ENCODE measurements around the gene RIPOR1.

Gene RIPOR1

DNA sequence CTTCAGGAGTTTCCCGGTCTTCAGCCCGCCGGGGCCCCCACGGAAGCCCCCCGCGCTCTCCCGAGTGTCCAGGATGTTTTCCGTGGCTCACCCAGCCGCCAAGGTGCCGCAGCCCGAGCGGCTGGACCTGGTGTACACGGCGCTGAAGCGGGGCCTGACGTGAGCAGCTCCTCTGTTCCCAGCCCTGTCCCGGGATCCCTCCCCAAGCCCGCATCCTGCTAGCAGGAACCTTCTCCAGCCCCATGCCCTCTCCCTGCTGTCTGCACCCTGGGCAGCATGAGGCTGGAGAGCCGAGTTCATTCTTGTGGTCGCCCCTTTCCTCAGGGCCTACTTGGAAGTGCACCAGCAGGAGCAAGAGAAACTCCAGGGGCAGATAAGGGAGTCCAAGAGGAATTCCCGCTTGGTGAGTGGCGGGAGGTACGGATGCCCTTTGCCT lies 10.1 kb downstream of the RIPOR1 start:
- no peak; the same call in 2 of the 3 replicates for ATAC-seq
- no peak for TF ChIP-seq ARNTL (CRISPR knock-in tag; IDR thresholded peaks at IDR 0.05; ENCODE audit: borderline replicate concordance, low read depth)
- TF ChIP-seq SNAI2 (CRISPR knock-in tag; IDR thresholded peaks at IDR 0.05) = no peak
- no peak for TF ChIP-seq ZNF565 (CRISPR knock-in tag; conservative IDR thresholded peaks at IDR 0.05; ENCODE audit: low read depth)
- TF ChIP-seq, protein P1, sequence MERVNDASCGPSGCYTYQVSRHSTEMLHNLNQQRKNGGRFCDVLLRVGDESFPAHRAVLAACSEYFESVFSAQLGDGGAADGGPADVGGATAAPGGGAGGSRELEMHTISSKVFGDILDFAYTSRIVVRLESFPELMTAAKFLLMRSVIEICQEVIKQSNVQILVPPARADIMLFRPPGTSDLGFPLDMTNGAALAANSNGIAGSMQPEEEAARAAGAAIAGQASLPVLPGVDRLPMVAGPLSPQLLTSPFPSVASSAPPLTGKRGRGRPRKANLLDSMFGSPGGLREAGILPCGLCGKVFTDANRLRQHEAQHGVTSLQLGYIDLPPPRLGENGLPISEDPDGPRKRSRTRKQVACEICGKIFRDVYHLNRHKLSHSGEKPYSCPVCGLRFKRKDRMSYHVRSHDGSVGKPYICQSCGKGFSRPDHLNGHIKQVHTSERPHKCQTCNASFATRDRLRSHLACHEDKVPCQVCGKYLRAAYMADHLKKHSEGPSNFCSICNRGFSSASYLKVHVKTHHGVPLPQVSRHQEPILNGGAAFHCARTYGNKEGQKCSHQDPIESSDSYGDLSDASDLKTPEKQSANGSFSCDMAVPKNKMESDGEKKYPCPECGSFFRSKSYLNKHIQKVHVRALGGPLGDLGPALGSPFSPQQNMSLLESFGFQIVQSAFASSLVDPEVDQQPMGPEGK (CRISPR knock-in tag; IDR thresholded peaks at IDR 0.05; ENCODE audit: borderline replicate concordance) = no peak
- TF ChIP-seq CSDC2 (CRISPR knock-in tag; IDR thresholded peaks at IDR 0.05) = no peak
- no peak for TF ChIP-seq ZFP3 (CRISPR knock-in tag; IDR thresholded peaks at IDR 0.05)
- TF ChIP-seq TCF4 (CRISPR knock-in tag; IDR thresholded peaks at IDR 0.05; ENCODE audit: borderline replicate concordance) = no peak
- no peak for TF ChIP-seq PPARA (CRISPR knock-in tag; IDR thresholded peaks at IDR 0.05; ENCODE audit: borderline replicate concordance)
- no peak for TF ChIP-seq TOX (CRISPR knock-in tag; IDR thresholded peaks at IDR 0.05; ENCODE audit: borderline replicate concordance)
- TF ChIP-seq CSRNP3 (CRISPR knock-in tag; IDR thresholded peaks at IDR 0.05) = no peak
- no peak for TF ChIP-seq ZNF8 (CRISPR knock-in tag; IDR thresholded peaks at IDR 0.05)
- TF ChIP-seq TSHZ2 (CRISPR knock-in tag; IDR thresholded peaks at IDR 0.05) = no peak
- TF ChIP-seq OSR1 (CRISPR knock-in tag; IDR thresholded peaks at IDR 0.05) = no peak
- no peak for TF ChIP-seq RARB (CRISPR knock-in tag; IDR thresholded peaks at IDR 0.05)

- TF ChIP-seq ZNF565 (CRISPR knock-in tag; conservative IDR thresholded peaks at IDR 0.05; ENCODE audit: low read depth) (no peak), PPARA (CRISPR knock-in tag; IDR thresholded peaks at IDR 0.05; ENCODE audit: borderline replicate concordance) (no peak), ZNF8 (CRISPR knock-in tag; IDR thresholded peaks at IDR 0.05) (no peak), TSHZ2 (CRISPR knock-in tag; IDR thresholded peaks at IDR 0.05) (no peak), ZFP30 (CRISPR knock-in tag; IDR thresholded peaks at IDR 0.05) (no peak), ZNF70 (CRISPR knock-in tag; IDR thresholded peaks at IDR 0.05) (no peak), TOX (CRISPR knock-in tag; IDR thresholded peaks at IDR 0.05; ENCODE audit: borderline replicate concordance) (no peak)
- TF ChIP-seq, protein P1 (CRISPR knock-in tag; IDR thresholded peaks at IDR 0.05; ENCODE audit: borderline replicate concordance) = no peak
- ATAC-seq = no peak
Observed at GRCh38 chr16:67539271-67539670, 10.6 kb downstream of the RIPOR1 start.

Measured in SK-N-SH treated with all-trans-retinoic acid at 6 μM for 48 hours (cell line).